ENCODE results near the gene IWS1.
"Not testable (repeated sequence)": the region's sequence is repeated elsewhere in the genome, so short reads cannot be mapped to it uniquely, and the experiment has no call there.

The IWS1 gene

DNA sequence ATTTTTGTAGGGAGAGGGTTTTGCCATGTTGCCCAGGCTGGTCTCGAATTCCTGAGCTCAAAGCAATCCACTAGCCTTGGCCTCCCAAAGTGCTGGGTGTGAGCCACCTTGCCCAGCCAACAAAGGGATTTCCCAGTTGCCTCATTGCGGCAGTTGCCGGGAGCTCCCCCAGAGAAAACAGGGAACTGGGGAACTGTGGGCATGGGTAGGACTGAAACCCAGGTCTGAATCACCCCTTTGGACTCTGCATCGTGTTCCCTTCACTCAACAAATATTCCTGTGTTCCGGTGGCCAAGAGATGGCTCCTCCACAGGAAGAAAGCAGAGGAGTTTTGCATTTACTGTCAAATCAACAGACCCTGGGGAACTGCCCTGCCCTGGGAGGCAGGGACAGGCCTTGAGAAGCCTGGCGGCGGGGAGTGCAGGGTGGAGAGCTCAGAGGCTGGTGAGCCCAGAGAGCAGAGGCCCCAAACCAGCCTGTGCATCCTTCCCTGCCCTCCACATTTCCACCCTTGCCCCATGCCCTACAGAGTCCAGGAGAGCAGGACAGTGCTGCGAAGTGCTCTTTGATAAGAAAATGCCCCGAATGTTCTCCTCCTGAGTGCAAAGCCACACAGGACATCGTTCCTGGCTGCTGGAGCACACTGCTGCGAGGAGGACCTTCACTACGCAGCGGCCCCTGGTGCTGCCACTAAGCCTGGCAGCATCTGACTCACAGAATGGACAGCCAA lies 34.1 kb upstream of the IWS1 start:
- no peak for DNase-seq

GRCh38 chr2:127559454-127559853 lies 33.2 kb upstream of the IWS1 start:
- DNase-seq: no peak

- no peak for DNase-seq
Measured at GRCh38 chr2:127558911-127559310, 32.6 kb upstream of the IWS1 start.

DNA sequence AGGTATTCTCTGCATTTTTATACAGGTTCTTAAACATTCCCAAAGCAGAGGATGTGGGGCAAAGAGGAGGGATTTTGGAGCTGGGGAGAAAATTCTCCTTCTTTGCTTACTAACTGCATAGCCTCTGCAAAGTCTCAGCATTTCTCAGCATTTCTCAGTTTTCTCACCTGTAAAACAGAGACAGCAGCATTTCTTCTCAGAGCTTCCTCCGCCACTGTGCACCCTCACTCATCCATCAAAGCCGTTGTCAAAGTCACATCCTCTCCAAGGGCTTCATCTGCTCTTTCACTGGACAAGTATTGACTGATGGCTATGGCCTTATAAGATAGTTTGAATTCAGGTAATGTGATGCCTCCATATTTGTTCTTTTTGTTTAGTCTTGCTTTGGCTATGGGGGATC lies 26.6 kb upstream of the IWS1 start:
- DNase-seq: no peak

DNA sequence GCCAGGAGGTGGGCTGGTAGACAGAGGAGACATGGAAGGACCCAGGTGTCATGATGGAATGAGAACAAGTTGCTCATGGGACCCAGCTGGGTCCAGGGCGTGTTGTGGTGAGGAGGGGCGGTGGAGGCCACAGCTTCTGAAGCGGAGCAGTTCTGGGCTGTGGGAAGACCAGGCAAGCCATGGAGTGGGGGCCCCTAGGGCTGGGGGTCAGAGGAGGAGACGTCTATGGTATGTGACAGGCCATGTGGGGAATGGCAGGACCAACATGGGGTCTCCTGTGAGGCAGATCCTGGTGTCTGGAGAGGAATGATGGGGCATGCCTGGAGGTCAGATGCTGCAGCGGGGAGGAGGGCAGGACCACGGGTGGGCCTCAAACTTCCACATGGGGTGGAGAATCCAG lies 26.0 kb upstream of the IWS1 start:
- no peak for DNase-seq

GRCh38 chr2:127551221-127551930 lies 25.1 kb upstream of the IWS1 start:
- DNase-seq: no peak

DNA sequence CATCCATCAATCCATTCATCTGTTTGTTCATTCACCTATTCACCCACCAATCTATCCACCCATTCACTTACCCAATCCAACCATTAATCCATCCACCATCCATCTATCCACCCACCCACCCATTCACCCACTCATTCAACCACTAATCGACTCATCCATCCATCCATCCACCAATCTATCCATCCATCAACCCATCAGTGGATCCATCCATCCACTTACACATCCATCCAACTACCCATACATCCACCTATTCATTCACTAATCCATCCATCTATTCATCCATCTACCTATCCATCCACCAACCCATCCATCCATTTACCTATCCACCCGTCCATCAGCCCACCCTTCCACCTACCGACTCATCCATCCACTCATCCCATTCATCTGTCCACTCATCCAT lies 20.5 kb upstream of the IWS1 start:
- DNase-seq: no peak

GRCh38 chr2:127545796-127546195 lies 19.5 kb upstream of the IWS1 start:
- DNase-seq: no peak

DNA sequence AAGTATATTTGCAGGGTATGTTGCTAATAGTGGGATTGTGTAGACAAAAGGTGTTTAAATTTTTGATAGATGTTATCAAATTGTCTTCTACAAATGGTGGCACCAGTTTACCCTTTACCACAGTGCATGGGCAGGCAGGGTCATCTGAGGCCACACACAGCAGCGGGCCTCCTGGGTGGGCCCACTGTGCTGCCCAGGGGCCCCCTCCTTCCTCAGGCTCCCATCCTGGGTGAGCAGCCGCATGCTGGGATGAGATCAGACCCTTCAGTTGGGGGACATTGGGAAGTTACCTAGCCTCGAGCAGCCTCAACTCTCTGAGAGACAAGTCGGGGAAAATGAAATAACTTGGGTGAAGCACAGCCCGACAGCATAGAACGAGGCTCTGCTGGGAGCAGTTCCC lies 18.9 kb upstream of the IWS1 start:
- no peak for DNase-seq

DNA sequence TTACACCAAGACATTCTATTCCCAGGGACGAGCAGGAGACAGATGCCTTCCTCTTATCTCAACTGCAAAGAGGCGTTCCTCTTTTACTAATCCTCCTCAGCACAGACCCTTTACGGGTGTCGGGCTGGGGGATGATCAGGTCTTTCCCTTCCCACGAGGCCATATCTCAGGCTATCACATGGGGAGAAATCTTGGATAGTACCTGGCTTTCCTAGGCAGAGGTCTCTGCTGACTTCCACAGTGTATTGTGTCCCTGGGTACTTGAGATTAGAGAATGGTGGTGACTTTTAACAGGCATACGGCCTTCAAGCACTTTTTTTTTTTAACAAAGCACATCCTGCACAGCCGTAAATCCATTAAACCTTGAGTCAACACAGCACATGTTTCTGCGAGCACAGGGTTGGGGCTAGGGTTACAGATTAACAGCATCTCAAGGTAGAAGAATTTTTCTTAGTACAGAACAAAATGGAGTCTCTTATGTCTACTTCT lies 16.8 kb upstream of the IWS1 start:
- DNase-seq: not testable (repeated sequence)

DNA sequence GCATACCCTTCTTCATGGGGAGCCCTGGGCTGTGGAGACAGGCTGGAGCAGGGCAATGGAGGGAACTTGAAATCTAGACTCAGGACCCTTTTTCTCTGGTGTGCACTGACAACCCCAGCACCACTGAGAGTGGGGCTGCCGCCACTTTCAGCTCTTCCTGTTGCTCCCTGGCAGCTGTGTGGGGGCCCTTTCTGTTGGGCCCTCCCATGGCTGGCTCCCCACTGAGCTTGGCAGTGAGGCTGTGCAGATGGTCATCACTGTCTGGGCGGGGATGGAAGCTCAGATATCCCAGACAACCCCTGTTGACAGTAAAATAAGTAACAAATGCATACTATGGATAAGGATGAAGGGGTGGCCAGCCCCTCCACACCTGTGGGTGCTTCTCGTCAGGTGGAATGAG lies 15.9 kb upstream of the IWS1 start:
- DNase-seq: no peak

DNA sequence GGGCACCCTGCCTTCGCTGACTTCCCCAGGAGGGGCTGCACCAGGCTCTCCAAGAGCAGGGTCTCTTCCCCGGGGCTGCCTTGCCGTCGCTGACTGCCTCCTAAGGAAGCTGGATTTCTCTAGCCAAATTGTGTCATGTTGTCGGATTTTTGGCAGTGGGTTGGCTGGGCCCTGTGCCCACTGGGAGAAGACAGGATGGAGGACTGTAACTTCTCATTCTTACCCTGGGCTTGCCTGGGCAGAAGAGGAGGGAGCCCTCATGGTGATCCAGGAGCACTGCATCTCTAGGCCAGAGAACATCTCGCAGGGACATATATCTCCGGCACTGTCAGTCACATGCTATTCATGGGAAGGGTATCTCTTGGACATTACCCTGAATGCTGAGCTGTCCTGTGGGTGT lies 15.5 kb upstream of the IWS1 start:
- no peak for DNase-seq

DNA sequence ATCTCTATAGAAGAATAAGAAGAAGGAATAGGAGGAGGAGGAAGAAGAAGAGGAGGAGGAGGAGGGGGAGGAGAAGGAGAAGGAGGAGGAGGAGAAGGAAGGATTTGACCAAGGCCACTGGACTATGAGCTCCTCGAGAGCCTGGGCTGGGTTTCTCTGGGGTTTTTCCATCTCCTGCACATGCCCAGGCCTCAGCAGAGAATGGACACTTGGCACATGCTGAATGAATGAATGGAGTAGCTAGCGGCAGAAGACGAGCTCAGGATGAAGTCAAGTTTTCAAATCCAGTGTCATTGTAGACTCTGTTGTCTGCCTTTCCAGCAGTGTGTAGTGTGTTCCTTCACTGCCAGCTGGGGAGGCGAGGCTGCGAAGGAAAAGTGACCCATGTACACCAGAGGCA lies 11.4 kb upstream of the IWS1 start:
- no peak for DNase-seq

DNA sequence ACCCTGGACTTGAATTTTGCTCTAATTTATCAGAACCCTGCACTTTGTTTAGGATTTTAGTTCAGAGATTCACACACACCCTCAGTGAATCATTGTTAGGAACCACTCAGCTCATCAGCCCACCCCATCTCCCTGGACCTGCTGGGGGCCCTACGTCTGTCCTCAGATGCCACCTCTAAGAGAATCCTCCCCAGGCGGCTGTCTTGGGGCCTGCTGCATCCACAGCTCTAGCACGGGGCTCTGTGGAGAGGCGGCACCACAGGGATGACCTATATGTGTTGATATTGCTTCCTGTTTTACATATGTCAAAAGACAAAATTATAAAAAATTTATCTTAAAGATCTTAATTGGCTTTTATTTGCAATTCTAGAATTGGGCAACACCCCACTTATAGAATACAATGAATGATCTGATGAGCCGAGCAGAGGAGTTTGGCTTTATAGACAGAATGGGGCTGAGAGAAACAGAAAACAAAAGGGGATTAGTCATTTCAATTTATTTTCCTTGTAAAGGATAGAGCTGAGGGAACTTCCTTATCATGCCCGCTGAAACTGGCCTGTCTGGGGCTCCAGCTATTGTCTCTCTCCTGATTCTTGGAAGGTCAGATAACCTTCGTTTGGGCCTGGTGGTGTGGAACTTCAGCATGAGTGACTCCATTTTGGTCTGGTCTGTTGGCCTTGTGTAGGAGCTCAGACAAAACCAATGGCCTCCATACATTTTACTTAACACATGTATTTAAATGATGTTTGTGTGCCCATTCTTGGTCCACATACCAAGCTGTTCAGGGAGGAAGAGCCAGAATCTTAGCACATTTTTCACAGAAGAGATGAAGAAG lies 10.6 kb upstream of the IWS1 start:
- DNase-seq: no peak

DNA sequence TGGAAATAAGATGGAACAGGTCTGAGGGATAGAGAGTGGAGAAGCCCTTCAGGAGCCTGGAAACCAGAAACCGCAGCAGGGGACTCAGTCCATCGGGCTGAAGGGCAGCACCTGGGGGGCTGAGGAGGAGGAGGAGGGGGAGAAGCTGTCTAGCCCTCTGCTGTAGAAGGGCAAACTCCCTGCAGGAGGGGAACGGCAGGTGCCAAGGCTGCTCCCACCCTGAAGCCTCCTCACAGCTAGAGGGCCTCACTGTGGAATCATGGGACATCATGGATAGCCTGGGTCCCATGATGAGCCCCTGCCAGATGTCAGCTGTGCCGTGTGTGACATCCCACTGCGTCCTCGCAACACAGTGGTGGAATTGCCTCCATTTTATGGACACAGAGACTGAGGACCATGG lies 9.6 kb upstream of the IWS1 start:
- DNase-seq: no peak

DNA sequence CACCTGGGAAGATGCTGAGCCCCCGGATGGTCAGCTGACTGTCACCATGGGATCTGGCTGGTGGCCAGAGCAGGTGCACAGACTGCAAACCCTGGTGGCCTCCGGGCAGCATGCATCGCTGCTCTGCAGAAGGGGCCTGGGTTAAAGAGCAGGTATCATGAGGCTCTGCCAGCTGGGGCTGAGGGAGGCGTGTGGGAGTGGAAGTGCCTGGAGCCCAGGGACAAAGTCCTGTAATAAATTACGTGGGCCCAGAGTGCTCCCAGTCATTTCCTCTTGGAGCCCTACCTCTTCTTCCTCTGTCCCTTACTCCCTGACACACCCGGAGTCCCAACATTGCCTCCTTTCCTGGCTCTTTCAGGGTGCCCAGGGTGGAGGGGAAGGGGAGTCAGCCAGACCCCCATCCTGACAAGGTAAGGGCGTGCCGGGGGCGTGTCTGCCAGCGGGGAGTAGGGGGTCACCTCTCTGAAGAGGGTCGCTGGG lies 9.2 kb upstream of the IWS1 start, which contains the start of gene MYO7B:
Gene MYO7B (plus strand): TSS at position 262 of the 480 bp plus-strand sequence. CDS start 24,040 bp downstream, outside the sequence.
- DNase-seq: peak; percentile 26

- DNase-seq: no peak
Measured at GRCh38 chr2:127532296-127532695, 6.0 kb upstream of the IWS1 start.

DNA sequence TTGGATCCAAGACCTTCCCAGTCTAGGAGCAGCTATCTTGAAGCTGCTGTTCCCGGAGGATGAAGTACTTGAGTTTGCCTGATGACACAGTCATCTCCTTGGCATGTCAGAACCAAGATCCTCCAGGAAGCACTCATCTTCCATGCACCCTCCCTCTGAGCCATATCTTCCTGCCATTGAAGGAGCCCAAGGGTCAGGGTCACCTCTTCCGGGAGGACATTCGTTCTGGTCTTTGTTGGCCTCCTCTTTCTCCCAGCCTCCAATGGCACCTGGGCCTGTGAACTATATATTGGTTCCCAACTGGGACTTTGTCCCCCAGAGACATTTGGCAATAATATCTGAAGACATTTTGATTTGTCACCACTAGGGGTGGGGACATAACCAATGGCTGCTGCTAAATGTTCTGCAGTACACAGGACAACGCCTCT lies 4.9 kb upstream of the IWS1 start:
- no peak for DNase-seq

DNA sequence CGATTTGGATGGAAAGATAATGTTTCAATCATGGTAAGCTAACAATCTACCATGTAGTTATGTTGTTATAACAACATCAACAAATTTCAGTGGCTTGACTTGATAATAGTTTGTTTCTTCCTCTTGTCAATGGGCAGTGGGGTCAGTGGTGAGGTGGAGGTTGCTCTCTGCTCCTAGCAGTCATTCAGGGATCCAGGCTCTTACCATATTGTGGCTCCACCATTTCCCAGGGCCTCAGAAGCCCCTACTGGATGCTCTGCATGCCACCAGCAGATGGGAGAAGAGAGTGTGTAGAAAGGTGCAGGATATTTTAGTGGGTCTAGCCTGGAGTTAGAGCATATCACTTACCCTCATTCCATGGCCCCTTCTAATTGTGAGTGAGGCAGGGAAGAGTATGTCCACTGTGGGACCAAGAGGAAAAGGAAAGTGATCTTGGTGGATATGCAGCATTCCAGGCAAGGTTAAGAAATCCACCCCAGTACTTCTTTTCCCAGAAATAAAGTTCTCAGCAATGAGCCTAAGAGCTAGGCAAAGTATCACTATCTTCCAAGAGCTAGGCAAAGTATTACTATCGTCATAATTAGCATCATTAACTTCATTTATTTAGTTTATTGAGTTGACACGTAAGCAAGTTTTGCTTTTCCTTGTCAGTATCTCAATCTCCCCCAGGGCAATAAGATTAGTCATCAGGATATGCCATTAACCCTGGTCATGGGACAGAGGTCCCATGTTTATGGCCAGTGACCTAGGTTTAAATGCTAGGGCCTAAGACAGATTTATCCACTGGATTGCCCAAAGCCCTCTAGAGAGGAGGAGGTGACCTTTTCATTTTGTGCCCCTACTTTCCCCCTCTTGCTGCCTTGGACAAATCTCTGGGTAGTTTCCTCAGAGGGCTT lies 4.2 kb upstream of the IWS1 start:
- DNase-seq: no peak

DNA sequence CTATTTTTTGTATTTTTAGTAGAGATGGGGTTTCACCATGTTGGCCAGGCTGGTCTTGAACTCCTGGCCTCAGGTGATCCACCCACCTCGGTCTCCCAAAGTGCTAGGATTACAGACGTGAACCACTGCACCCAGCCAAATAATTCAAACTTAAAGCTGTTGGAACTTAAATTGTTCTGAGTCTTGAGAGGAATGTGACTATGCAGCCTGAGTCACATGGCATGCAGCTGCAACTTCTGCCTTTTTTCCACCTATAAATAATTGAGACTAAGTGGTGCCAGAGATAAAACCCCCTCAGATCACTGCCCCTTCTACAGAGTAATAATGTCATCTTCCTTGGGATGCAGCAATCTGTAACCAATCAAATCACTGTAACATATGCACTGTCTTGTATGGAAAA lies 3.1 kb upstream of the IWS1 start:
- DNase-seq: not testable (repeated sequence)

DNA sequence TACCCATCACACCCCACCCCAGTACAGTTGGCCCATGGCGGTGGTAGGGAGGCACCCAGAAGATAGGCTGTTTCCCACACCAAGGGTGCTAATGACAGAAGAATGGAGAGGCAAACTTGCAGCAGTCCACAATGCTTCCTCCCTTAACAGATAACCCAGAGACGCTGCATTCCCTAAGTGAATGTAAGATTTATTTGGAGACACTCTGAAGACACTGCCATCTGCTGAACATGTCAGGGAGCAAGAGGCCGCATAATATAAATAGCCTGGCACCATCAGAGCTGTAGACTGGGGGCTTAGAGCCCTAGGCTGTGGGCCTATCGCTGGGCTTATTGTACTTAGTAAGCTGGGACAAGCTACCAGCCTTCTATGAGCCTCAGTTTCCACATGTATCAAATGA lies 2.2 kb upstream of the IWS1 start:
- DNase-seq: no peak
